Body of pancreas (tissue), 4 donors: ENCODE results near the gene HMCN2. TPM values are rescaled to one million over a fixed set of nuclear protein-coding genes. Genes with fewer than 3 reads are reported as not detected.
"Not testable (repeated sequence)": the region's sequence is repeated elsewhere in the genome, so short reads cannot be mapped to it uniquely, and the experiment has no call there.

Experiments used
- ATAC-seq: fragments of 150-250 bp; one replicate; pipeline ENCODE4 v1.9.1; 2016
- DNase-seq, 4 donors: peaks; one replicate each; pipeline ENCODE4 v3.0.0-alpha.2; 2019
- H3K27ac ChIP-seq, 4 donors: fragments of 200-600 bp; sonication (generic); 1 replicate in 3 of 4; 2 replicates in 1 of 4; pipeline versions ENCODE4 v1.5.1 to v1.6.1; 2016 to 2019; ENCODE audit warnings: mild to moderate bottlenecking in 1 of 4, mixed read lengths in 1 of 4, moderate library complexity in 1 of 4
- H3K27me3 ChIP-seq, 2 donors: fragments of 200-600 bp; sonication (generic); one replicate each; pipeline ENCODE4 v1.6.0; 2016; ENCODE audit warnings: mild to moderate bottlenecking in 1 of 2
- H3K36me3 ChIP-seq, 2 donors: fragments of 200-600 bp; sonication (generic); replicated peaks in 1 of 2; 2 replicates each; pipeline ENCODE4 v1.5.1; 2016; ENCODE audit warnings: low read depth in 2 of 2; ENCODE audit not compliant: insufficient read depth in 1 of 2
- H3K4me1 ChIP-seq: fragments of 200-600 bp; sonication (generic); one replicate; pipeline ENCODE4 v1.6.0; 2016
- H3K4me3 ChIP-seq, 2 donors: fragments of 200-600 bp; sonication (generic); 1 replicate in 1 of 2; 2 replicates in 1 of 2; pipeline ENCODE4 v1.5.1; 2016 to 2019
- H3K9me3 ChIP-seq, 3 donors: fragments of 200-600 bp; sonication (generic); 1 replicate in 2 of 3; 2 replicates in 1 of 3; pipeline ENCODE4 v1.5.1; 2016
- POLR2A ChIP-seq, 3 donors: fragments of 450-650 bp; IDR thresholded peaks; one replicate each; pipeline ENCODE4 v1.6.1; 2016; ENCODE audit warnings: antibody characterized with exemption in 3 of 3, mild to moderate bottlenecking in 2 of 3
- WGBS, 2 donors: methylation state at CpG; one replicate each; pipeline ENCODE4 v1.1.5; 2017; 5-methylcytosine and 5-hydroxymethylcytosine counted together
- intact Hi-C: fragments of 100-400 bp; cut with DNase I; formaldehyde crosslinking; loops from one replicate; pipeline ENCODE4 v1.15.1; 2023
- total RNA-seq, 2 donors: library from RNA; depleted of rRNA; stranded (reverse); fragments of >200 nt; gene quantifications; one replicate each; pipeline ENCODE4 v1.1.0, GENCODE V29; 2016
- TF ChIP-seq, protein P1 (sequence below), 7 experiments: fragments of 450-650 bp in 4 of 7; fragments of 200-600 bp in 3 of 7; sonication (generic) in 3 of 7; IDR thresholded peaks; one replicate each; pipeline ENCODE4 v1.5.1; 2016 to 2019; ENCODE audit warnings: antibody characterized with exemption in 7 of 7

HMCN2 gene
- total RNA-seq, 2 donors from 2014 or later = 0.78 to 3.6 TPM

DNA sequence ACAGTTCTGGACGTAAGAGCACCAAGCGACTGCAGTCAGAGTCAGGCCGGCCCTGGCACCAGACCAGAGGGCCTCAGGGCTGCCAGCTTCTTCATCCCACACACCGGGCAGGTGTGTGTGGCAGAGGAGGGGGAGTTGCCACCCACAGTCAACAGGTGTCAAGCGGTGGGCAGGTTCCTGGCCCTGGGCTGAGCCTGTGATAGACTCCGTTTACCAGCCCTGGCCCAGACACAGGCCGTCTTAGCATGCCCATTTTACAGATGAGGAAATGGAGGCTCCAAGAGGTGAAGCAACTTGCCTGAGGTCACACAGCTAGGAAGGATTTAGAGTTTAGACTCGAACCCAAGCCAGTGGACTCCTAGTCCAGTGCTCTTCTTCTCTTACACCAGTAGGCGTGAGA lies 71.8 kb downstream of the HMCN2 start:
- H3K27ac ChIP-seq = no peak overlapping the region
- TF ChIP-seq POLR2A (IDR thresholded peaks at IDR 0.05) = no peak
- TF ChIP-seq, protein P1, sequence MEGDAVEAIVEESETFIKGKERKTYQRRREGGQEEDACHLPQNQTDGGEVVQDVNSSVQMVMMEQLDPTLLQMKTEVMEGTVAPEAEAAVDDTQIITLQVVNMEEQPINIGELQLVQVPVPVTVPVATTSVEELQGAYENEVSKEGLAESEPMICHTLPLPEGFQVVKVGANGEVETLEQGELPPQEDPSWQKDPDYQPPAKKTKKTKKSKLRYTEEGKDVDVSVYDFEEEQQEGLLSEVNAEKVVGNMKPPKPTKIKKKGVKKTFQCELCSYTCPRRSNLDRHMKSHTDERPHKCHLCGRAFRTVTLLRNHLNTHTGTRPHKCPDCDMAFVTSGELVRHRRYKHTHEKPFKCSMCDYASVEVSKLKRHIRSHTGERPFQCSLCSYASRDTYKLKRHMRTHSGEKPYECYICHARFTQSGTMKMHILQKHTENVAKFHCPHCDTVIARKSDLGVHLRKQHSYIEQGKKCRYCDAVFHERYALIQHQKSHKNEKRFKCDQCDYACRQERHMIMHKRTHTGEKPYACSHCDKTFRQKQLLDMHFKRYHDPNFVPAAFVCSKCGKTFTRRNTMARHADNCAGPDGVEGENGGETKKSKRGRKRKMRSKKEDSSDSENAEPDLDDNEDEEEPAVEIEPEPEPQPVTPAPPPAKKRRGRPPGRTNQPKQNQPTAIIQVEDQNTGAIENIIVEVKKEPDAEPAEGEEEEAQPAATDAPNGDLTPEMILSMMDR (IDR thresholded peaks at IDR 0.05) = no peak
- no peaks in the 10 kb centered on the region for H3K27me3 ChIP-seq
- DNase-seq (no peak), ATAC-seq (no peak)
- no peaks in the 10 kb centered on the region for H3K36me3 ChIP-seq
- no peak overlapping the region for H3K4me3 ChIP-seq
- H3K9me3 ChIP-seq = no peaks in the 10 kb centered on the region
- 75 to 80% methylated on average over 1 to 9 of the region's 9 CpGs for WGBS, 2 donors
- no peaks in the 10 kb centered on the region for H3K4me1 ChIP-seq
- intact Hi-C loops = no loop called here

- H3K4me3 ChIP-seq = no peak overlapping the region
- DNase-seq = no peak
- WGBS, 2 donors = 71 to 73% methylated on average over 8 to 16 of the region's 16 CpGs
- no peaks in the 10 kb centered on the region for H3K36me3 ChIP-seq
- ATAC-seq = no peak
- no peaks in the 10 kb centered on the region for H3K9me3 ChIP-seq
- no peaks in the 10 kb centered on the region for H3K4me1 ChIP-seq
- intact Hi-C loops = no loop called here
- no peaks in the 10 kb centered on the region for H3K27me3 ChIP-seq
- TF ChIP-seq, protein P1 (IDR thresholded peaks at IDR 0.05) = no peak
- TF ChIP-seq POLR2A (IDR thresholded peaks at IDR 0.05) = no peak
- H3K27ac ChIP-seq = no peak overlapping the region
Observed at GRCh38 chr9:130337784-130338380, 72.3 kb downstream of the HMCN2 start.

DNA sequence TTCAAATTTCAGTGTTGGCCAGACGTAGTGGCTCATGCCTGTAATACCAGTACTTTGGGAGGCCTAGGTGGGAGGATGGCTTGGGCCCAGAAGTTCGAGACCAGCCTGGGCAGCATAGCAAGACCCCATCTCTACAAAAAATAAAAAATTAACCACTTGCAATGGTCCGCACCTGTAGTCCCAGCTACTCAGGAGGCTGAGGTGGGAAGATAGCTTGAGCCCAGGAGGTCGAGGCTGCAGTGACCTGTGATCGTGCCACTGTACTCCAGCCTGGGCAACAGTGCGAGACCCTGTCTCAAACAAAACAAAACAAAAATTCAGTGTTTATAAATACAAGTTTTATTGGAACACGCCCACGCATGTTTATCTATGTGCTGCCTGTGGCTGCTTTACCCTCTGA lies 73.3 kb downstream of the HMCN2 start:
- DNase-seq, H3K27me3 ChIP-seq, intact Hi-C loops, H3K27ac ChIP-seq, H3K36me3 ChIP-seq, H3K9me3 ChIP-seq, H3K4me3 ChIP-seq, H3K4me1 ChIP-seq, ATAC-seq: not testable (repeated sequence)
- WGBS, 2 donors = 88 to 91% methylated on average over 8 of the region's 8 CpGs

GRCh38 chr9:130339306-130339705 lies 73.7 kb downstream of the HMCN2 start:
- intact Hi-C loops = no loop called here
- 34 to 51% methylated on average over 4 of the region's 4 CpGs for WGBS, 2 donors
- H3K9me3 ChIP-seq = no peaks in the 10 kb centered on the region
- no peaks in the 10 kb centered on the region for H3K27me3 ChIP-seq
- no peak overlapping the region for H3K27ac ChIP-seq
- TF ChIP-seq, protein P1 (IDR thresholded peaks at IDR 0.05) = no peak
- no peak for TF ChIP-seq POLR2A (IDR thresholded peaks at IDR 0.05)
- no peak overlapping the region for H3K4me3 ChIP-seq
- DNase-seq (no peak), ATAC-seq (no peak)
- H3K4me1 ChIP-seq = no peaks in the 10 kb centered on the region
- no peaks in the 10 kb centered on the region for H3K36me3 ChIP-seq

GRCh38 chr9:130340011-130340410 lies 74.5 kb downstream of the HMCN2 start:
- Histone ChIP-seq H3K9me3 (no peaks in the 10 kb centered on the region), H3K36me3 (no peaks in the 10 kb centered on the region), H3K27me3 (no peaks in the 10 kb centered on the region), H3K4me3 (no peak overlapping the region), H3K4me1 (no peaks in the 10 kb centered on the region), H3K27ac (no peak overlapping the region)
- WGBS, 2 donors = 55 to 76% methylated on average over 10 of the region's 10 CpGs
- DNase-seq = no peak
- ATAC-seq = no peak
- intact Hi-C loops = no loop called here
- TF ChIP-seq, protein P1 (IDR thresholded peaks at IDR 0.05) = no peak
- no peak for TF ChIP-seq POLR2A (IDR thresholded peaks at IDR 0.05)

GRCh38 chr9:130340557-130340956 lies 75.0 kb downstream of the HMCN2 start:
- intact Hi-C loops, H3K27ac ChIP-seq, H3K36me3 ChIP-seq, H3K9me3 ChIP-seq, H3K4me1 ChIP-seq, DNase-seq, H3K27me3 ChIP-seq, ATAC-seq, H3K4me3 ChIP-seq: not testable (repeated sequence)
- WGBS, 2 donors = 78 to 83% methylated on average over 9 to 17 of the region's 17 CpGs
